Limb (tissue), 2 donors: ENCODE data around the gene GALR2.

ENCODE experiments used
- DNase-seq, 2 donors: peaks; one replicate each; pipeline ENCODE4 v3.0.0-alpha.2; 2016; ENCODE audit errors: extremely low spot score in 2 of 2

GALR2 gene

GRCh38 chr17:76125922-76126321, 51.3 kb downstream of the GALR2 start:
- no peak for DNase-seq
